GM19099 (cell line): ENCODE data around the gene MRPL36.

Experiments used
- POLR2A ChIP-seq: IDR thresholded peaks from 3 replicates; pipeline ENCODE4 v1.6.1; 2011; ENCODE audit warnings: low read depth; ENCODE audit not compliant: insufficient read length; ENCODE audit errors: extremely low read depth

Gene MRPL36

DNA sequence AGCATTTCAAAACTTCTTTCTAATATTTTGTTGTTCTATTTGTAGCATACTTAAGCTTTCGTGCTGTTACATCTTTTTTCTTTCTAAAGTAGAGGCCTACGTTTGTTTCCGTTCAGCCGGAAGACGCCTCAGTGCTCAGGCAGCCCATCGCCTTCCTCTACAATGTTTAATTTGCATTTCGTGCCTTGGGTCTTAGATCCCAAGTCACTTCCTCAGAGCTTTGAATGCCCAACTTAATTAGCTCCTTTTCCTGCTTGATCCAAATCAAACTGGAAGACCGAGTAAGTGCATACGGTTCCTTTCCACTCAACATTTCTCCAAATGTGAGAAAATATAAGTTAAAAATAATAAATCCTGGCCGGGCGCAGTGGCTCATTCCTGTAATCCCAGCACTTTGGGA, 43.2 kb downstream of the MRPL36 start:
- no peak for TF ChIP-seq POLR2A

DNA sequence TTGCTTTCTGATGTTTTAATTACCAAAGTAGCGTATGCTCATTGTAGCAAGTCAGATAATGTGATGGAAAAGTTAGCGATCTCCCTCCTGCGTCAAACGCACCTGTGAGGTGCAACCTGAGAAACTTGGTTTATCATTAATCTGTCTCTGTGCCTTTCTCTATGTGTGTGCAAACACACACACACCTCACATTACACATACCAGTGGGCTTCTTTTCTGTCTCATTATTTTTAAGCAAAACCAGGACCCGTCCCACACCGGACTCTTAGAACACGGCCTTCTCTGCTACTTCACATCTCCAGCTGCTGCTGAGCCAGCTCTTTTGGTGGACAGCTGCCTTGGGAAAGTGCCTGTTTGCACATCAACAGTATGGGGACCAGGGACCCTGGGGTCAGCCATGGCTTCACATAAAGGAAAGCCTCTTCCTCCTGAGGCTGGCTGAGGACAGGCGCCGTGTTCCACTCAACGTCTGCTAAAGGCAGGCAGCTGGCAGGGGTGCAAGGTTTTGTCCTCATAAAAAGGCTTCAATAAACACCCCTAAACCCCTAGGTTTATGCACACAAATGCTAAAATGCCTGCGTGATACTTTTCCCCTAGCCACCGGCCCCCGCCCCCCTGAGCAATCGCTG, 44.2 kb downstream of the MRPL36 start:
- no peak for TF ChIP-seq POLR2A

- no peak for TF ChIP-seq POLR2A
These were observed 45.0 kb downstream of the MRPL36 start for GRCh38 chr5:1754531-1755220.

DNA sequence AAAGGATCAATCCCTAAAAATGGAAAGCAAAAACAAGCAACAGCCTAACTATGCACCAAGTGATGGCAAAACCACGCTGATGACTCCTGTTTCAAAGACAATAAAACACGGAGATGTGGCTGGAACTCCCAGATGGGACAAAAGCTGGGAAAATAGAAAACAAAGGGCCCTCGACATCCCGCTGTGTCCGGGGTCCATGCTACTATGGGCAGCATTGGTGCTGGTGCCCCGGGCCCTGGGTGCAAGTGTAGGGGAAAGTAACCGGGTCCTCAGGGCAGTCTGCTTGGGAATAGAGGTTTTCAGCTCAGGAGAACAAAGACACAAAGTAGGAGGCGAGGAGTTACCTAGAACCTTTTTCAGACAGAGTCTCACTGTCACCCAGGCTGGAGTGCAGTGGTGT, 46.1 kb downstream of the MRPL36 start:
- TF ChIP-seq POLR2A: no peak

DNA sequence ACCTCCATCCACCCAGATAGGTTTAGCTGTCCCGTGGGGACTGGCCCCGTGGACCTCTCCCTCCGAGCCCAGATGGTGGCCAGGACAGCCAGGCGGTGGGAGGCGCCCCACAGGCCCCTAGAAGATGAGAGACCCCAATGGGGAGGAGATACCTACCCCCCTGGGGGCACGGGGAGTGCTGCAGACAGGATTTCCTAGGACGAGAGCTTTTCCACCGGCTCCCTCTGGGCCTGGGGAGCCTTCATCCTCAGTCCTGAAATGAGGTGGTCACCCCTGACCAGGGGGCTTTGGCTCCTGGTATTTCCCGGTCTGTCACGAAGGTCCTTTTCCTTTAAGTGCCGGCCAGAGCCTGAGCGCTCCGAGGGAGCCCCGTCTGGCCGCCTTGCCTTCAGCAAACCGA, 46.8 kb downstream of the MRPL36 start:
- TF ChIP-seq POLR2A: no peak

- no peak for TF ChIP-seq POLR2A
These were observed 47.5 kb downstream of the MRPL36 start for GRCh38 chr5:1751864-1752822.

GRCh38 chr5:1751026-1751863, 48.4 kb downstream of the MRPL36 start:
- TF ChIP-seq POLR2A: no peak

DNA sequence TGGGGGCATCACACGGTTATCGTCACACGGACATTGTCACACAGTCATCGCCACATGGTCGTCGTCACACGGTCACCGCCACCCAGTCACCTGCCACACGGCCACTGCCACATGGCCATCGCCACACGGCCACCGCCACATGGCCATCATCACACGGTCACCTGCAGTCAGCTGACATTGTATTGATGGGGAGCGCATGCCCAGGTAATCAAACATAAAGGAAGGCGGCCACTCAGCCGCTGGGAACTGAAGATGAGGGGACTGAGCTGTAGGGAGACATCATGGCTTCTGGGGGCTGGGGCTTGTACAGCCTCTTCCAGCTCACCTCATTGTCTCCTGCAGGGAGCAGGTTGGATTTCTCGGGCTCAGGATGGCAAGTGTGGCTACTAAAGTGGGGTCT, 49.2 kb downstream of the MRPL36 start:
- TF ChIP-seq POLR2A: no peak

- TF ChIP-seq POLR2A: no peak
These were observed 50.1 kb downstream of the MRPL36 start for GRCh38 chr5:1749346-1750124.

- TF ChIP-seq POLR2A: no peak
These were observed 50.8 kb downstream of the MRPL36 start for GRCh38 chr5:1748845-1749244.
